Left ventricle myocardium inferior (tissue), 1 donor: ENCODE data around the gene FOXJ2. TPM values are rescaled to one million over a fixed set of nuclear protein-coding genes. Genes with fewer than 3 reads are reported as not detected.

ENCODE experiments used
- DNase-seq: peaks from one replicate; pipeline ENCODE4 v3.0.0-alpha.2; 2020
- H3K27ac ChIP-seq: fragments of 200-600 bp; replicated peaks from 2 replicates; pipeline ENCODE4 v1.8.0; 2021
- H3K27me3 ChIP-seq: fragments of 200-600 bp; 2 replicates; pipeline ENCODE4 v1.8.0; 2021; ENCODE audit warnings: low read depth
- H3K36me3 ChIP-seq: fragments of 200-600 bp; 2 replicates; pipeline ENCODE4 v1.8.0; 2021
- H3K4me1 ChIP-seq: fragments of 200-600 bp; 2 replicates; pipeline ENCODE4 v1.8.0; 2021
- H3K4me3 ChIP-seq: fragments of 200-600 bp; 2 replicates; pipeline ENCODE4 v1.8.0; 2021; ENCODE audit warnings: mild to moderate bottlenecking, moderate library complexity
- H3K9me3 ChIP-seq: fragments of 200-600 bp; replicated peaks from 2 replicates; pipeline ENCODE4 v1.8.0; 2021
- CTCF ChIP-seq: fragments of 200-600 bp; IDR thresholded peaks from 2 replicates; pipeline ENCODE4 v1.8.0; 2021; ENCODE audit warnings: antibody characterized with exemption, mild to moderate bottlenecking, borderline replicate concordance
- intact Hi-C: fragments of 100-400 bp; cut with micrococcal nuclease; formaldehyde crosslinking; loops from one replicate; pipeline ENCODE4 v1.11.0; 2022
- total RNA-seq: library from RNA; stranded (reverse); fragmentation: NEBNext Ultra II Directional; extraction: Animal tissue kit (Norgen Biotek cat#: 25700); gene quantifications from one replicate; pipeline ENCODE4 v1.2.1, GENCODE V29; 2021
- donor health status: DM: no; HTN: yes; CAD: no; lungs with severe emphysema.

The FOXJ2 gene
- total RNA-seq, 1 donor from 2014 or later = 22.1 TPM

DNA sequence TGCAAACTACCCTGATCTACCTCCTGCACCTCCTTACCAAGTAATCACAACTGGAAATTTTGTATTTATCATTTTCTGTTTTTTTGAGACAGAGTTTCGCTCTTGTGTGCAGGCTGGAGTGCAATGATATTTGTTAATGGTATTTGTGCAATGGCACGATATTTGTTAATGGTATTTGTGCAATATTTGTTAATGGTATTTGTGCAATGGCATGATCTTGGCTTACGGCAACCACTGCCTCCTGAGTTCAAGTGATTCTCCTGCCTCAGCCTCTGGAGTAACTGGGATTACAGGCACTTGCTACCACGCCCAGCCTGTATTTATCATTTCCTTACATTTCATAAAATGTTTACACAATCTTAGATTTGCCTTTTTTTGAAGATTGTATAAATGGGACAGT lies 43.9 kb downstream of the FOXJ2 start:
- Histone ChIP-seq H3K4me3 (no peak overlapping the region), H3K27ac (no peak overlapping the region), H3K27me3 (no peaks in the 10 kb centered on the region), H3K9me3 (no peaks in the 10 kb centered on the region), H3K4me1 (peaks cover 11% of the 10 kb centered on the region), H3K36me3 (no peaks in the 10 kb centered on the region)
- DNase-seq = no peak
- intact Hi-C loops = no loop called here
- TF ChIP-seq CTCF = no peak

GRCh38 chr12:8077207-8077606 lies 44.7 kb downstream of the FOXJ2 start:
- H3K4me1 ChIP-seq = peaks cover 17% of the 10 kb centered on the region
- H3K27ac ChIP-seq = no peak overlapping the region
- TF ChIP-seq CTCF = no peak
- no peaks in the 10 kb centered on the region for H3K27me3 ChIP-seq
- intact Hi-C loops = no loop called here
- H3K9me3 ChIP-seq = no peaks in the 10 kb centered on the region
- no peak for DNase-seq
- H3K36me3 ChIP-seq = no peaks in the 10 kb centered on the region
- no peak overlapping the region for H3K4me3 ChIP-seq

DNA sequence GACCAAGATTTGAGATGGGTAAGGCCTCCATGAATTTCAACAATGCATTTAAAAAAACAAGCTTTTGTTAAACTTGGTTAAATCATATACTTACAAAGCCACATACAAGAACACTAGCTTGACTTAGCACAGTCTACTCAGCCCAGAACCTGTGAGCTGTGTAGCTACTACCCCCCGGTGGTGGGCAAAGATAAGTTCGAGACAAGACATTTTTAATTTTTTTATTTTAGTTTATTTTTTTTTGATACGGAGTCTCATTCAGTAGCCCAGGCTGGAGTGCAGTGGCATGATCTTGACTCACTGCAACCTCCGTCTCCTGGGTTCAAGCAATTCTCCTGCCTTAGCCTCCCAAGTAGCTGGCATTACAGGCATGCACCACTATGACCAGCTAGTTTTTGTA lies 45.9 kb downstream of the FOXJ2 start:
- Histone ChIP-seq H3K27me3 (no peaks in the 10 kb centered on the region), H3K4me3 (no peak overlapping the region), H3K36me3 (no peaks in the 10 kb centered on the region), H3K27ac (no peak overlapping the region), H3K9me3 (no peaks in the 10 kb centered on the region), H3K4me1 (peaks cover 29% of the 10 kb centered on the region)
- intact Hi-C loops = no loop called here
- peak; percentile 22 for TF ChIP-seq CTCF
- DNase-seq = no peak

- TF ChIP-seq CTCF = no peak
- no peak overlapping the region for H3K4me3 ChIP-seq
- no peaks in the 10 kb centered on the region for H3K9me3 ChIP-seq
- H3K36me3 ChIP-seq = no peaks in the 10 kb centered on the region
- no peak for DNase-seq
- H3K27ac ChIP-seq = no peak overlapping the region
- H3K27me3 ChIP-seq = no peaks in the 10 kb centered on the region
- H3K4me1 ChIP-seq = peaks cover 34% of the 10 kb centered on the region
- intact Hi-C loops = no loop called here
Observed at GRCh38 chr12:8078916-8079315, 46.4 kb downstream of the FOXJ2 start.

GRCh38 chr12:8080120-8080519 lies 47.6 kb downstream of the FOXJ2 start:
- DNase-seq = no peak
- H3K9me3 ChIP-seq = no peaks in the 10 kb centered on the region
- H3K4me1 ChIP-seq = peaks cover 44% of the 10 kb centered on the region
- intact Hi-C loops = no loop called here
- H3K4me3 ChIP-seq = no peak overlapping the region
- no peak for TF ChIP-seq CTCF
- no peaks in the 10 kb centered on the region for H3K27me3 ChIP-seq
- no peaks in the 10 kb centered on the region for H3K36me3 ChIP-seq
- no peak overlapping the region for H3K27ac ChIP-seq
